ENCODE data around the gene RHOBTB1. TPM values are rescaled to one million over a fixed set of nuclear protein-coding genes. Genes with fewer than 3 reads are reported as not detected.

Gene RHOBTB1
- total and polyA plus RNA-seq, 2 donors (not counting 1 experiment from before 2014, with no cell fraction given): 19.8 to 42.6 TPM

- Histone ChIP-seq H3K4me3 (replicated peaks in 1 of 4; ENCODE audit: control extremely low read depth in 1 of 4, insufficient read depth in 1 of 4, low read depth in 3 of 4, low read length in 4 of 4) (no peak overlapping the region), H3K4me1 (ENCODE audit: control insufficient read depth, extremely low read depth, insufficient read depth, low read length) (no peaks in the 10 kb centered on the region), H3K9ac (ENCODE audit: insufficient read depth, low read length) (no peak overlapping the region), H3K27ac (ENCODE audit: insufficient read depth, low read length) (no peak overlapping the region), H2AFZ (ENCODE audit: low read length) (no peak overlapping the region), H3K4me2 (ENCODE audit: extremely low read depth, insufficient read depth, low read length) (no peak overlapping the region), H3K9me3 (ENCODE audit: control insufficient read depth, insufficient read depth, low read depth, low read length) (no peaks in the 10 kb centered on the region), H3K36me3 (ENCODE audit: control insufficient read depth, insufficient read depth, low read length) (no peaks in the 10 kb centered on the region), H4K20me1 (ENCODE audit: control insufficient read depth, extremely low read depth, insufficient read depth, low read length) (no peaks in the 10 kb centered on the region), H3K27me3 (ENCODE audit: control insufficient read depth, insufficient read depth, low read length) (no peaks in the 10 kb centered on the region), H3K79me2 (ENCODE audit: control insufficient read depth, insufficient read depth, low read length) (no peaks in the 10 kb centered on the region)
- no peak for DNase-seq (ENCODE audit: low read depth in 2 of 2)
- TF ChIP-seq CTCF (conservative IDR thresholded peaks at IDR 0.05 in 1 of 2, IDR thresholded peaks at IDR 0.05 in 1 of 2; ENCODE audit: low read depth in 1 of 2, low read length in 2 of 2) (no peak), EZH2 (IDR thresholded peaks at IDR 0.05; ENCODE audit: low read length, missing control alignments) (no peak)
These were observed 80.2 kb downstream of the RHOBTB1 start for GRCh38 chr10:60863796-60864195.

GRCh38 chr10:60862517-60862916 lies 81.5 kb downstream of the RHOBTB1 start:
- TF ChIP-seq EZH2 (IDR thresholded peaks at IDR 0.05; ENCODE audit: low read length, missing control alignments): no peak
- TF ChIP-seq CTCF (conservative IDR thresholded peaks at IDR 0.05 in 1 of 2, IDR thresholded peaks at IDR 0.05 in 1 of 2; ENCODE audit: low read depth in 1 of 2, low read length in 2 of 2): no peak
- no peaks in the 10 kb centered on the region for H3K27me3 ChIP-seq (ENCODE audit: control insufficient read depth, insufficient read depth, low read length)
- no peaks in the 10 kb centered on the region for H3K4me1 ChIP-seq (ENCODE audit: control insufficient read depth, extremely low read depth, insufficient read depth, low read length)
- no peak overlapping the region for H3K4me3 ChIP-seq (replicated peaks in 1 of 4; ENCODE audit: control extremely low read depth in 1 of 4, insufficient read depth in 1 of 4, low read depth in 3 of 4, low read length in 4 of 4)
- no peak overlapping the region for H3K9ac ChIP-seq (ENCODE audit: insufficient read depth, low read length)
- DNase-seq (ENCODE audit: low read depth in 2 of 2): no peak
- no peaks in the 10 kb centered on the region for H3K79me2 ChIP-seq (ENCODE audit: control insufficient read depth, insufficient read depth, low read length)
- H3K27ac ChIP-seq (ENCODE audit: insufficient read depth, low read length): no peak overlapping the region
- no peak overlapping the region for H3K4me2 ChIP-seq (ENCODE audit: extremely low read depth, insufficient read depth, low read length)
- no peaks in the 10 kb centered on the region for H4K20me1 ChIP-seq (ENCODE audit: control insufficient read depth, extremely low read depth, insufficient read depth, low read length)
- H3K36me3 ChIP-seq (ENCODE audit: control insufficient read depth, insufficient read depth, low read length): no peaks in the 10 kb centered on the region
- H3K9me3 ChIP-seq (ENCODE audit: control insufficient read depth, insufficient read depth, low read depth, low read length): no peaks in the 10 kb centered on the region
- H2AFZ ChIP-seq (ENCODE audit: low read length): no peak overlapping the region

- DNase-seq (ENCODE audit: low read depth in 2 of 2): no peak
- H3K9ac ChIP-seq (ENCODE audit: insufficient read depth, low read length): no peak overlapping the region
- TF ChIP-seq EZH2 (IDR thresholded peaks at IDR 0.05; ENCODE audit: low read length, missing control alignments) (no peak), CTCF (conservative IDR thresholded peaks at IDR 0.05 in 1 of 2, IDR thresholded peaks at IDR 0.05 in 1 of 2; ENCODE audit: low read depth in 1 of 2, low read length in 2 of 2) (no peak)
These were observed 87.6 kb downstream of the RHOBTB1 start for GRCh38 chr10:60856405-60856804.

More at GRCh38 chr10:60856405-60856804, 87.6 kb downstream of the RHOBTB1 start:
- H3K4me3 ChIP-seq (replicated peaks in 1 of 4; ENCODE audit: control extremely low read depth in 1 of 4, insufficient read depth in 1 of 4, low read depth in 3 of 4, low read length in 4 of 4): no peak overlapping the region
- no peaks in the 10 kb centered on the region for H3K9me3 ChIP-seq (ENCODE audit: control insufficient read depth, insufficient read depth, low read depth, low read length)
- no peaks in the 10 kb centered on the region for H3K4me1 ChIP-seq (ENCODE audit: control insufficient read depth, extremely low read depth, insufficient read depth, low read length)
- peaks cover 2% of the 10 kb centered on the region for H3K27me3 ChIP-seq (ENCODE audit: control insufficient read depth, insufficient read depth, low read length)
- H2AFZ ChIP-seq (ENCODE audit: low read length): no peak overlapping the region
- no peak overlapping the region for H3K27ac ChIP-seq (ENCODE audit: insufficient read depth, low read length)
- no peak overlapping the region for H3K4me2 ChIP-seq (ENCODE audit: extremely low read depth, insufficient read depth, low read length)
- H3K79me2 ChIP-seq (ENCODE audit: control insufficient read depth, insufficient read depth, low read length): no peaks in the 10 kb centered on the region
- H3K36me3 ChIP-seq (ENCODE audit: control insufficient read depth, insufficient read depth, low read length): no peaks in the 10 kb centered on the region
- no peaks in the 10 kb centered on the region for H4K20me1 ChIP-seq (ENCODE audit: control insufficient read depth, extremely low read depth, insufficient read depth, low read length)
